ENCODE results near the gene LRCH4. TPM values are rescaled to one million over a fixed set of nuclear protein-coding genes. Genes with fewer than 3 reads are reported as not detected.

Gene LRCH4
- total and polyA plus RNA-seq, 5 donors from 2014 or later: 115 to 350 (median 129) TPM

- Mint-ChIP-seq H3K27ac (peak overlapping the region in 1 of 3 donors; percentile 76), H3K36me3 (peaks cover 7% of the 10 kb centered on the region), H3K27me3 (peaks cover 12% of the 10 kb centered on the region), H3K9me3 (no peaks in the 10 kb centered on the region), H3K4me1 (peaks cover 0 to 50% (median 23%) of the 10 kb centered on the region in 4 donors), H3K4me3 (peak overlapping the region in 3 of 4 donors; percentile 54 to 87 (median 61))
- DNase-seq: no peak
- Histone ChIP-seq H3K4me1 (ENCODE audit: control insufficient read depth, insufficient read depth, low read length, poor library complexity, severe bottlenecking) (peaks cover 44% of the 10 kb centered on the region), H3K27me3 (ENCODE audit: control insufficient read depth, insufficient read depth, low read length) (no peaks in the 10 kb centered on the region), H3K4me3 (ENCODE audit: low read depth, low read length) (no peak overlapping the region), H3K27ac (ENCODE audit: insufficient read depth, low read length, poor library complexity, severe bottlenecking) (no peak overlapping the region), H3K9me3 (ENCODE audit: control insufficient read depth in 2 of 2, low read length in 2 of 2) (no peaks in the 10 kb centered on the region), H3K36me3 (ENCODE audit: control insufficient read depth, insufficient read depth, low read length) (peaks cover 22% of the 10 kb centered on the region)
- no peak for ATAC-seq (ENCODE audit: low read depth in 2 of 2)
Observed at GRCh38 chr7:100570954-100571828, 14.7 kb downstream of the LRCH4 start.

DNA sequence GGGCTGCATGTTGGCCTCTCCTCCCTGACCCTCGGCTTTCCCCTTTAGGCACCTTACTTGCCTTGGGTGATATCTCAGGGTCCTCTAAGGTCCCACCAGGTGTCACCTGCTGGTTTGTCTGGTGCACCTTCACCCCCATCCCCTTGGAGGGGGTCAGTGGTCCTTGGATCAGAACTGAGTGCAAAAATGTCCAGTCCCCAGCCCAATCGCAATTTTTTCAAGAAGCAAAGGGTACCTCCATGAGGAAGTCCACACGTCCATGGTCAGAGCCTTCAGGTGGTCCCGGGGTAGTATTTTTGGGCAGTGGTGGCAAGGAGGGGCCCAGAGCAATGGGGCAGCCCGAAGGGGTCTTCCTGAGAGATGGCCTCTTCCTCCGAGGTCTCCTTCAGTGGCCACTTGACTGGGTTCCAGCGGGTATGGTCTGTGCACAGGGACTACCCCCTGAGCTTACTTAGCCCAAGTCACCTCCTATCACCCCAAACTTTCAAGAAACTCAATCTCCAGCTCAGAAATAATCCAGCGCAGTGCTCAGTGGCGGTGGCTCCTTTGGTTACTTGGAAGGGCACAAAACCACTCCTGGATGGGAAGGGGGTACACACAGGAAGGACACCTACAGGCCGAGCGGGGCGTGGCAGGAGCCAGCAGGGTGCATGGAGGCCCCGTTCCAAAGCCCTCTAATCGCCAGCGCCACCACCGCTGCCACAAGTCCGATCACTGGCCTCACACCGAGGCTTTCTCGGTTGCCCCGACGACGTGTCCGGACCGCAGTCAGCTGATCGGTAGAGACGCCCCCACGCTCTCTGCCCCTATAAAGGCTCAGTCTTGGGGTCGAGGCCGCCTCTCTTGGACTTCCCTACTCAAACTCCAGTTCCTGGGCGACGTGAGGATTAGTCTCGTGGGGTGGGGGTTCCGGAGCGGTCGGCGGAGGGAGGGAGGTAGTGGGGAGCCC, 16.8 kb downstream of the LRCH4 start:
- H3K4me3 ChIP-seq (ENCODE audit: low read depth, low read length): no peak overlapping the region
- peak overlapping the region; percentile 69 for H3K27ac ChIP-seq (ENCODE audit: insufficient read depth, low read length, poor library complexity, severe bottlenecking)
- peaks cover 0 to 48% (median 23%) of the 10 kb centered on the region in 4 donors for H3K4me1 Mint-ChIP-seq

GRCh38 chr7:100568176-100568895, 17.6 kb downstream of the LRCH4 start:
- peaks cover 1% of the 10 kb centered on the region for H3K36me3 ChIP-seq (ENCODE audit: control insufficient read depth, insufficient read depth, low read length)
- Mint-ChIP-seq H3K4me1 (peaks cover 0 to 54% (median 27%) of the 10 kb centered on the region in 4 donors), H3K9me3 (no peaks in the 10 kb centered on the region), H3K27me3 (peaks cover 12% of the 10 kb centered on the region), H3K4me3 (peak overlapping the region in 1 of 4 donors; percentile 44), H3K27ac (peak overlapping the region in 2 of 3 donors; percentile 56 to 75), H3K36me3 (peaks cover 10% of the 10 kb centered on the region)
- DNase-seq (no peak), ATAC-seq (ENCODE audit: low read depth in 2 of 2) (no peak)
- no peak overlapping the region for H3K4me3 ChIP-seq (ENCODE audit: low read depth, low read length)
- no peaks in the 10 kb centered on the region for H3K9me3 ChIP-seq (ENCODE audit: control insufficient read depth in 2 of 2, low read length in 2 of 2)
- peaks cover 48% of the 10 kb centered on the region for H3K4me1 ChIP-seq (ENCODE audit: control insufficient read depth, insufficient read depth, low read length, poor library complexity, severe bottlenecking)
- H3K27me3 ChIP-seq (ENCODE audit: control insufficient read depth, insufficient read depth, low read length): no peaks in the 10 kb centered on the region
- H3K27ac ChIP-seq (ENCODE audit: insufficient read depth, low read length, poor library complexity, severe bottlenecking): peak overlapping the region; percentile 23

More for the DNA sequence above, 16.8 kb downstream of the LRCH4 start:
- peaks cover 6% of the 10 kb centered on the region for H3K36me3 Mint-ChIP-seq
- H3K4me3 Mint-ChIP-seq: peak overlapping the region; percentile 44 to 70 (median 68)
- peaks cover 12% of the 10 kb centered on the region for H3K27me3 Mint-ChIP-seq
- H3K27ac Mint-ChIP-seq: peak overlapping the region; percentile 75 to 88 (median 81)
- Histone ChIP-seq H3K4me1 (ENCODE audit: control insufficient read depth, insufficient read depth, low read length, poor library complexity, severe bottlenecking) (peaks cover 45% of the 10 kb centered on the region), H3K27me3 (ENCODE audit: control insufficient read depth, insufficient read depth, low read length) (no peaks in the 10 kb centered on the region), H3K9me3 (ENCODE audit: control insufficient read depth in 2 of 2, low read length in 2 of 2) (no peaks in the 10 kb centered on the region), H3K36me3 (ENCODE audit: control insufficient read depth, insufficient read depth, low read length) (peaks cover 4% of the 10 kb centered on the region)
- peak in 1 of 2 donors; percentile 19 for ATAC-seq (ENCODE audit: low read depth in 2 of 2)
- no peaks in the 10 kb centered on the region for H3K9me3 Mint-ChIP-seq
- peak in 2 of 3 donors; percentile 37 to 57 for DNase-seq

DNA sequence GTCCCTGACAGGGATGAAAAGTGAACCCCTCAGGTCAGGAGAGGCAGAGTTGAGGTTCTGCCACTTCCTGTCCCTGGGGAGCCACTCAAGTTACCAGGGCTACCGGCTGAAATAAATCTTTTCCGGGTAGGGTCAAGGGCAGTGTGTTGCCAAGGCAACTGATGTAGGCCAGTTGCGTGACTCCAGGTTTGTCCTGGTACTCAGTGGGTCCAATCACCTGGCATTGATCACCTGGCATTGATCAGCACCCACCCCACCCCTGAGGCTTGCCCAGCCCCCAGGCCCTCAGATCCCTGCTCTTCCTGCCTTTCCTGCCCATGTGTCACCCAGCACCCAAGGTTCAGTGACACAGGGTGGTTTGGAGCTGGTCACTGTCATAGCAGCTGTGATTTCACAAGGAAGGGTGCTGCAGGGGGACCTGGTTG, 18.2 kb downstream of the LRCH4 start:
- H3K27ac Mint-ChIP-seq: peak overlapping the region in 1 of 3 donors; percentile 56
- H3K4me1 ChIP-seq (ENCODE audit: control insufficient read depth, insufficient read depth, low read length, poor library complexity, severe bottlenecking): peaks cover 48% of the 10 kb centered on the region
- peak overlapping the region; percentile 23 for H3K27ac ChIP-seq (ENCODE audit: insufficient read depth, low read length, poor library complexity, severe bottlenecking)
- H3K9me3 Mint-ChIP-seq: no peaks in the 10 kb centered on the region
- DNase-seq (no peak), ATAC-seq (ENCODE audit: low read depth in 2 of 2) (no peak)
- H3K36me3 Mint-ChIP-seq: peaks cover 10% of the 10 kb centered on the region
- H3K27me3 Mint-ChIP-seq: peaks cover 12% of the 10 kb centered on the region
- peaks cover 7% of the 10 kb centered on the region for H3K36me3 ChIP-seq (ENCODE audit: control insufficient read depth, insufficient read depth, low read length)
- H3K4me3 Mint-ChIP-seq: no peak overlapping the region
- no peak overlapping the region for H3K4me3 ChIP-seq (ENCODE audit: low read depth, low read length)
- no peaks in the 10 kb centered on the region for H3K9me3 ChIP-seq (ENCODE audit: control insufficient read depth in 2 of 2, low read length in 2 of 2)
- peaks cover 0 to 54% (median 27%) of the 10 kb centered on the region in 4 donors for H3K4me1 Mint-ChIP-seq
- no peaks in the 10 kb centered on the region for H3K27me3 ChIP-seq (ENCODE audit: control insufficient read depth, insufficient read depth, low read length)

DNA sequence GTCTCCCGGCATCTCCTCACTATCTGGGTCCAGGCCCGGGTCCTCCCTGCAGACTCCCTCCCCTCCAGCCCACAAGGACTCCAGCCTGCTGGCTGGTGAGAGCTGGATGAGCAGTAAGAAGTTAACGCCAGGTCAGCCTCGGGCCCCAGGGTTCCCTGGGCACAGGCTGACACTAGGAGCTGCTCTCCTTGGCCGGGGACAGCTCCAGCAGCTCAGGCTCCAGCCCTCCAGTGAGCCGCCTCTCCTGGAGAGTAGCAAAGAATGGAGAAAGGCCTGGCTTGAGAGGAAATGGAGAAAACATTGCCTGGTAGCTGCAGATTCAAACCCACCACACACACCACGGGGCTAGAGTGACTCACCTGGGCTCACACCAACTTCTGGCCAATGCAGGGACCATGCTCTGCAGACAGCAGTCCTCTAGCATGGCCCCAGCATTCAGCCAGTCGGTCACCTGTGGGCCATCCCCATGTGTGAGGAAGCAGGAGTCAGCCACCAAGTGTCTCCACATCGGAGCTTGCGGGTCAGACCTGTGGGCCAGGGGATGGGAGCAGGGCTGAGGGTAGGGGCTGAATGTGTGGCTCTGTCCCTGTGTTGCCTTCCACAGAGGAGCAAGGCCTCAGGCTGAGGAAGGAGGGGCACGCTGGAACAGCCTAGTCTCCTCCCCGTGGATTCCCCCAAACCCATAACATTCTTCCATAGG, 18.7 kb downstream of the LRCH4 start:
- Mint-ChIP-seq H3K4me1 (peaks cover 0 to 50% (median 25%) of the 10 kb centered on the region in 4 donors), H3K9me3 (no peaks in the 10 kb centered on the region), H3K36me3 (peaks cover 9% of the 10 kb centered on the region), H3K27me3 (peaks cover 12% of the 10 kb centered on the region), H3K27ac (peak overlapping the region in 1 of 3 donors; percentile 60), H3K4me3 (no peak overlapping the region)
- peaks cover 12% of the 10 kb centered on the region for H3K36me3 ChIP-seq (ENCODE audit: control insufficient read depth, insufficient read depth, low read length)
- H3K27me3 ChIP-seq (ENCODE audit: control insufficient read depth, insufficient read depth, low read length): no peaks in the 10 kb centered on the region
- ATAC-seq (ENCODE audit: low read depth in 2 of 2) (no peak), DNase-seq (no peak)
- H3K9me3 ChIP-seq (ENCODE audit: control insufficient read depth in 2 of 2, low read length in 2 of 2): no peaks in the 10 kb centered on the region
- no peak overlapping the region for H3K4me3 ChIP-seq (ENCODE audit: low read depth, low read length)
- H3K27ac ChIP-seq (ENCODE audit: insufficient read depth, low read length, poor library complexity, severe bottlenecking): peak overlapping the region; percentile 23
- H3K4me1 ChIP-seq (ENCODE audit: control insufficient read depth, insufficient read depth, low read length, poor library complexity, severe bottlenecking): peaks cover 47% of the 10 kb centered on the region

- Histone ChIP-seq H3K4me1 (ENCODE audit: control insufficient read depth, insufficient read depth, low read length, poor library complexity, severe bottlenecking) (peaks cover 41% of the 10 kb centered on the region), H3K36me3 (ENCODE audit: control insufficient read depth, insufficient read depth, low read length) (peaks cover 16% of the 10 kb centered on the region), H3K9me3 (ENCODE audit: control insufficient read depth in 2 of 2, low read length in 2 of 2) (no peaks in the 10 kb centered on the region), H3K4me3 (ENCODE audit: low read depth, low read length) (no peak overlapping the region), H3K27ac (ENCODE audit: insufficient read depth, low read length, poor library complexity, severe bottlenecking) (no peak overlapping the region), H3K27me3 (ENCODE audit: control insufficient read depth, insufficient read depth, low read length) (no peaks in the 10 kb centered on the region)
- H3K4me1 Mint-ChIP-seq: peaks cover 0 to 41% (median 19%) of the 10 kb centered on the region in 4 donors
- ATAC-seq (ENCODE audit: low read depth in 2 of 2) (no peak), DNase-seq (no peak)
- H3K4me3 Mint-ChIP-seq: peak overlapping the region in 1 of 4 donors; percentile 32
- H3K27ac Mint-ChIP-seq: peak overlapping the region in 1 of 3 donors; percentile 84
- no peaks in the 10 kb centered on the region for H3K9me3 Mint-ChIP-seq
- peaks cover 7% of the 10 kb centered on the region for H3K27me3 Mint-ChIP-seq
- H3K36me3 Mint-ChIP-seq: peaks cover 4% of the 10 kb centered on the region
Observed at GRCh38 chr7:100566018-100566531, 19.9 kb downstream of the LRCH4 start.

Data from CD4-positive, CD25-positive, alpha-beta regulatory T cell (primary cell).